Mucosa of rectum (tissue), 2 donors: ENCODE data around the gene HIVEP1.

Experiments
- H3K27ac ChIP-seq, 2 donors: one replicate each; pipeline ENCODE4 v1.7.0; 2013; ENCODE audit warnings: inconsistent platforms in 2 of 2, low read depth in 2 of 2, low read length in 2 of 2
- H3K27me3 ChIP-seq, 2 donors: one replicate each; pipeline ENCODE4 v1.7.0; 2013; ENCODE audit warnings: low read length in 2 of 2; ENCODE audit not compliant: control insufficient read depth in 2 of 2, insufficient read depth in 2 of 2
- H3K36me3 ChIP-seq, 2 donors: one replicate each; pipeline ENCODE4 v1.7.0; 2013; ENCODE audit warnings: low read length in 2 of 2; ENCODE audit not compliant: control insufficient read depth in 2 of 2, insufficient read depth in 2 of 2
- H3K4me1 ChIP-seq, 2 donors: one replicate each; pipeline ENCODE4 v1.7.0; 2013; ENCODE audit warnings: low read length in 2 of 2, mild to moderate bottlenecking in 1 of 2; ENCODE audit not compliant: control insufficient read depth in 2 of 2, insufficient read depth in 2 of 2
- H3K4me3 ChIP-seq, 2 donors: one replicate each; pipeline ENCODE4 v1.7.0; 2013; ENCODE audit warnings: low read length in 2 of 2
- H3K9ac ChIP-seq, 2 donors: one replicate each; pipeline ENCODE4 v1.7.0; 2013; ENCODE audit warnings: low read length in 2 of 2, low read depth in 1 of 2, mild to moderate bottlenecking in 1 of 2
- H3K9me3 ChIP-seq, 2 donors: one replicate each; pipeline ENCODE4 v1.7.0; 2013; ENCODE audit warnings: low read length in 2 of 2; ENCODE audit not compliant: control insufficient read depth in 2 of 2
- donor health status: healthy.
- donor health status: Normal muscosa, but diverticular disease.

The HIVEP1 gene

DNA sequence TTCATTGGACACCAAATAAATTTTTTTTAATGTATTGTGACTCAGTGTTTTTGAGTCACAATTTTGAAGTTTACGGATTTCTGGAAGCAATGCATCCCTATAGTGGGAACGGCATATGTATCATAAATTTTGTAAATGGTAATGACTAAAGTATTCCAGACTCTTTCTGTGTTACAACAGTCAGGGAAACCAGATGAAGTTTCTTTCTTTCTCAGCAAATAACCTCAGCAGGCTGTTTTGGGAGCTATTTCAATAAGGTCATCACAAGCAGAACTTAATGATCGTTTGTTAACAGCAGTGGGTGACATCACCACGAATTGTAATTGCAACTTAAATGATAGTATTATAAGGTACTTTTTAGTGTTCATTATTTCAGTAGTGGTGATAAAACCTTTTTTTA lies 52.0 kb downstream of the HIVEP1 start:
- Histone ChIP-seq H3K27me3 (no peaks in the 10 kb centered on the region), H3K9ac (no peak overlapping the region), H3K4me3 (no peak overlapping the region), H3K9me3 (no peaks in the 10 kb centered on the region), H3K36me3 (no peaks in the 10 kb centered on the region), H3K27ac (no peak overlapping the region), H3K4me1 (peaks cover 0 to 3% of the 10 kb centered on the region in 2 donors)

GRCh38 chr6:12064538-12065071 lies 52.5 kb downstream of the HIVEP1 start:
- H3K27ac ChIP-seq = no peak overlapping the region
- H3K27me3 ChIP-seq = no peaks in the 10 kb centered on the region
- no peak overlapping the region for H3K4me3 ChIP-seq
- no peaks in the 10 kb centered on the region for H3K9me3 ChIP-seq
- H3K36me3 ChIP-seq = no peaks in the 10 kb centered on the region
- H3K4me1 ChIP-seq = peaks cover 0 to 4% of the 10 kb centered on the region in 2 donors
- no peak overlapping the region for H3K9ac ChIP-seq

DNA sequence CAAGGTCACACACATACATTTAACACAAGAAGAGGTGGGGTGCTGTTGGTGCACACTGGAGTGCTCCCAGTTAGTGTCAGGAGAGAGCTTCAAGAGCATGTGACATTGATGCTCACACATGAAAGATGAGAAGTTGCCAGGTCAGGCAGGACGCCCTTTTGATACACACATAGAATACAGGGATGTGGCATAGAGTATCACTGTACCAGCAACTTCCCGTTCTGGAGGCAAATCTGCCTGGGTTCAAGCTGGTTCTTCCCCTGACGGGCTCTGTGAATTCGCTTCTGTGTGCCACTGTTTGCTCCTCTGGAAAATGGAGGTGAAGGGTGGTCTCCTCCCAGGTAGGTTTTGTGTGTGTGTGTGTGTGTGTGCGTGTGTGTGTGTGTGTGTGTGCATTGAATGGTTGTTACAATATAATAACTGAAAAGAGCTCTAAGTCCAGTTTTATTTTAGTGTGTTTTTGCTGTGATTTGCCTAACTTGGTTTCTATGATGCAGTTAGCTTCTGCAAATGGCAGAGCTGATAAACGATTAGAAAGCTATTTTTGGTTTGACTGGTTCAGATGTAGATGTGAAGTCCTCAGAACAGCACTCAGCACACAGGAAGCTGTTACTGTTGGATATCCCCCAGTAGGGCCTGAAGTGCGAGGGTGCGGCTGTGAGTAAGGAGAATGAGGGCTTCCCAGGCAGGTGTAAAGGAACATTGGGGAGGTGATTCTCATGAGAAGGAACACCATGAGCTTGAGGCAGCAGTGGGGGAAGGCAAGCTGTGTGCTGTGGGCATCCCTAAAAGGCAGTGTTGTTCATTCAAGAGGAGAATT lies 53.4 kb downstream of the HIVEP1 start:
- Histone ChIP-seq H3K9ac (no peak overlapping the region), H3K27me3 (no peaks in the 10 kb centered on the region), H3K36me3 (no peaks in the 10 kb centered on the region), H3K9me3 (no peaks in the 10 kb centered on the region), H3K4me3 (no peak overlapping the region), H3K4me1 (peaks cover 0 to 4% of the 10 kb centered on the region in 2 donors), H3K27ac (no peak overlapping the region)

DNA sequence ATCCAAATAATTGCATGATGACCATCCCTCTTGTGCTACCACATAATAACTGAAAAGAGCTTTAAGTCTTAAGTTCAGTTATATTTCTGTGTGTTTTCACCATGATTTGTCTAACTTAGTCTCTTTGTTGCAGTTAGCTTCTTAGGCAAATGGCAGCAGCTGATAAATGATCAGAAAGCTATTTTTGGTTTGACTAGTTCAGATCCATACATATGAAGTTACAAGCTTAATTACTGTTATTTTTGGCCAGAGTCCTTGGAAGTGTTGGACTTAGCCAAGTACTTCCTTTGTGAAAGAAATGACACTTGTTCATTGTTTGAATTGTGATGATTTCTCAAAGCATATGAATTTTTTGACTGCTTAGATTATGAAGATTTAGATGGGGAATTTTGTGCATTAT lies 54.2 kb downstream of the HIVEP1 start:
- H3K36me3 ChIP-seq = no peaks in the 10 kb centered on the region
- H3K4me3 ChIP-seq = no peak overlapping the region
- no peak overlapping the region for H3K27ac ChIP-seq
- H3K27me3 ChIP-seq = no peaks in the 10 kb centered on the region
- no peaks in the 10 kb centered on the region for H3K9me3 ChIP-seq
- H3K4me1 ChIP-seq = peaks cover 0 to 7% of the 10 kb centered on the region in 2 donors
- no peak overlapping the region for H3K9ac ChIP-seq

GRCh38 chr6:12068899-12069557 lies 56.9 kb downstream of the HIVEP1 start:
- Histone ChIP-seq H3K4me1 (peaks cover 0 to 9% of the 10 kb centered on the region in 2 donors), H3K9me3 (no peaks in the 10 kb centered on the region), H3K27me3 (no peaks in the 10 kb centered on the region), H3K9ac (no peak overlapping the region), H3K27ac (no peak overlapping the region), H3K4me3 (no peak overlapping the region), H3K36me3 (no peaks in the 10 kb centered on the region)

DNA sequence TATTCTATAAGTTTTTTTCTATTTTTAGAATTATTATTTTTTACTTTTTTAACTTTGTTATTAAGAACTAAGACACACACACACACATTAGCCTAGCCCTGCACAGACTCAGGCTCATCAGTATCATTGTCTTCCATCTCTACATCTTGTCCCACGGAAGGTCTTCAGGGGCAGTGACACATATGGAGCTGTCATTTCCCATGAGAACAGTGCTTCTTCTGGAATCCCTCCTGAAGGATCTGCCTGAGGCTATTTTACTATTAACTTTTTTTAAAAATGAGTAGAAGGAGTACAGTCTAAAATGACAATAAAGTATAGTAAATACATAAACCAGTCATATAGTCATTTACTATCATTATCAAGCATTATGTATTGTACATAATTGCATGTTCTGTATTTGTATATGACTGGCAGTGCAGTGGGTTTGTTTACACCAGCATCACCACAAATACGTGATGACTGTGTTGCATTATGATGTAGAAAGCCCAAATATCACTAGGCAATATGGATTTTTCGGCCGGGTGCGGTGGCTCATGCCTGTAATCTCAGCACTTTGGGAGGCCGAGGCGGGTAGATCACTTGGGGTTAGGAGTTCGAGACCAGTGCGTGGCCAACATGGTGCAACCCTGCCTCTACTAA lies 57.9 kb downstream of the HIVEP1 start:
- Histone ChIP-seq H3K4me1 (peaks cover 0 to 9% of the 10 kb centered on the region in 2 donors), H3K36me3 (no peaks in the 10 kb centered on the region), H3K27ac (no peak overlapping the region), H3K4me3 (no peak overlapping the region), H3K9me3 (no peaks in the 10 kb centered on the region), H3K27me3 (no peaks in the 10 kb centered on the region), H3K9ac (no peak overlapping the region)

GRCh38 chr6:12071064-12071615 lies 59.0 kb downstream of the HIVEP1 start:
- Histone ChIP-seq H3K9me3 (no peaks in the 10 kb centered on the region), H3K27me3 (no peaks in the 10 kb centered on the region), H3K4me1 (peaks cover 0 to 9% of the 10 kb centered on the region in 2 donors), H3K27ac (no peak overlapping the region), H3K36me3 (no peaks in the 10 kb centered on the region), H3K4me3 (no peak overlapping the region), H3K9ac (no peak overlapping the region)

GRCh38 chr6:12075067-12075563 lies 63.0 kb downstream of the HIVEP1 start:
- H3K9me3 ChIP-seq = no peaks in the 10 kb centered on the region
- H3K27me3 ChIP-seq = no peaks in the 10 kb centered on the region
- H3K4me1 ChIP-seq = peaks cover 0 to 5% of the 10 kb centered on the region in 2 donors
- no peak overlapping the region for H3K4me3 ChIP-seq
- H3K27ac ChIP-seq = no peak overlapping the region
- H3K9ac ChIP-seq = no peak overlapping the region
- H3K36me3 ChIP-seq = no peaks in the 10 kb centered on the region

- Histone ChIP-seq H3K4me1 (no peaks in the 10 kb centered on the region), H3K9ac (no peak overlapping the region), H3K27me3 (no peaks in the 10 kb centered on the region), H3K9me3 (no peaks in the 10 kb centered on the region), H3K36me3 (no peaks in the 10 kb centered on the region), H3K4me3 (no peak overlapping the region), H3K27ac (no peak overlapping the region)
These were observed 65.1 kb downstream of the HIVEP1 start for GRCh38 chr6:12077021-12077710.
